Lung (tissue), 12 donors: Measurements from ENCODE around the gene MMP24OS. TPM values are rescaled to one million over a fixed set of nuclear protein-coding genes. Genes with fewer than 3 reads are reported as not detected.
A peak's percentile ranks its signal among the peaks of the same experiment; 100 is the strongest.

Experiments
- ATAC-seq: fragments of 200-7000 bp; cut with Tn5 transposase; one replicate; pipeline ENCODE4 v1.9.1; 2020; ENCODE audit warnings: moderate number of reproducible peaks; ENCODE audit not compliant: insufficient read depth, low FRiP score
- DNase-seq, 3 donors: peaks; one replicate each; pipeline ENCODE4 v3.0.0-alpha.2; 2013 to 2017
- H3K27ac ChIP-seq, 2 donors: one replicate each; pipeline ENCODE4 v1.5.1; 2013; ENCODE audit warnings: mild to moderate bottlenecking in 2 of 2, moderate library complexity in 2 of 2, control low read depth in 1 of 2, inconsistent platforms in 1 of 2, low read depth in 1 of 2, low read length in 1 of 2
- H3K27me3 ChIP-seq, 3 donors: one replicate each; pipeline ENCODE4 v1.5.1; 2013; ENCODE audit warnings: low read length in 2 of 3; ENCODE audit not compliant: control insufficient read depth in 3 of 3, insufficient read depth in 3 of 3
- H3K36me3 ChIP-seq, 4 donors: one replicate each; pipeline ENCODE4 v1.5.1; 2013; ENCODE audit warnings: low read length in 4 of 4, mild to moderate bottlenecking in 1 of 4, moderate library complexity in 1 of 4; ENCODE audit not compliant: control insufficient read depth in 4 of 4, insufficient read depth in 4 of 4
- H3K4me1 ChIP-seq, 5 donors: one replicate each; pipeline ENCODE4 v1.5.1; 2013; ENCODE audit warnings: low read length in 5 of 5, mild to moderate bottlenecking in 2 of 5, moderate library complexity in 1 of 5; ENCODE audit not compliant: control insufficient read depth in 5 of 5, insufficient read depth in 5 of 5
- H3K4me3 ChIP-seq: one replicate; pipeline ENCODE4 v1.5.1; 2013; ENCODE audit warnings: mild to moderate bottlenecking, control low read depth, moderate library complexity
- H3K9ac ChIP-seq, 2 donors: one replicate each; pipeline ENCODE4 v1.5.1; 2013; ENCODE audit warnings: low read length in 2 of 2, control low read depth in 1 of 2; ENCODE audit not compliant: insufficient read depth in 1 of 2
- H3K9me3 ChIP-seq, 4 donors: one replicate each; pipeline ENCODE4 v1.5.1; 2013; ENCODE audit warnings: low read length in 3 of 4, mild to moderate bottlenecking in 1 of 4, moderate library complexity in 1 of 4; ENCODE audit not compliant: control insufficient read depth in 4 of 4, insufficient read depth in 3 of 4
- CTCF ChIP-seq: IDR thresholded peaks from 2 replicates; pipeline ENCODE4 v1.5.1; 2012; ENCODE audit warnings: mild to moderate bottlenecking; ENCODE audit errors: control extremely low read depth, extremely low read depth
- WGBS, 2 donors: extraction: QIAGEN DNeasy Blood & Tissue Kit; methylation state at CpG; one replicate each; pipeline ENCODE4 v1.1.7; 2013; 5-methylcytosine and 5-hydroxymethylcytosine counted together
- polyA plus RNA-seq, 2 donors: library from polyadenylated mRNA; stranded (reverse); fragments of 200-250 nt; gene quantifications; one replicate each; pipeline ENCODE4 v1.2.1, GENCODE V29; 2013
- total RNA-seq, 2 donors: library from RNA; depleted of rRNA in 1 of 2; stranded (reverse); fragments of >200 nt in 1 of 2; gene quantifications; one replicate each; pipeline ENCODE4 v1.2.1, GENCODE V29; 2014 to 2021
- donor health status: control.
- donor health status: control.
- donor health status: Bipolar disorder and iron deficiency.
- donor health status: healthy.
- donor health status: DM: yes; HTN: yes; CAD: no.

The MMP24OS gene
- total and polyA plus RNA-seq, 4 donors, result 27.8 to 117 (median 68.8) TPM

DNA sequence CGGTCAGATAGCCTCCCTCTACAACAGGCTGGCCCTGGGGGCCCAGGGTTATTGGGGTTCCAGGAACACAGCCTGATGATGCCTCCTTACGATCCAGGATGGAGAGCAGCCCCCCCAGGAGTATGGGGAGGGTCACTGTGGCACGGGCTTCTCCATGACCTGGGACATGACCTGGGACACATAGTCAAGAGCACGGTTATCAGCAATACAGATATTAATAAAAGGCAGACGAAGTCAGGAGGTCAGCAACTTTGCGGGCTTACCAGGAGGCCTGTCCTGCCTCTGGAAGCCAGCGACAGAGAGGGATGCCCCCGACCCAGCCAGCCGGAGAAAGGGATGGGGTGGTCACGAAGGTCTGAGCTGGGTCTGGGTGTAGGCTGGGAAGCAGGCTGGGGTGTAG is 795 bp downstream of the MMP24OS start:
- peak overlapping the region; percentile 95 to 98 for H3K27ac ChIP-seq
- no peak for TF ChIP-seq CTCF
- H3K36me3 ChIP-seq, result peaks cover 3 to 42% (median 25%) of the 10 kb centered on the region in 4 donors
- no peaks in the 10 kb centered on the region for H3K9me3 ChIP-seq
- H3K27me3 ChIP-seq, result no peaks in the 10 kb centered on the region
- H3K4me1 ChIP-seq, result peaks cover 3 to 7% (median 6%) of the 10 kb centered on the region in 5 donors
- 10 to 18% methylated on average over 10 of the region's 10 CpGs for WGBS, 2 donors
- DNase-seq, result no peak
- peak overlapping the region; percentile 78 for H3K4me3 ChIP-seq
- peak overlapping the region; percentile 63 to 68 for H3K9ac ChIP-seq
- ATAC-seq, result no peak

DNA sequence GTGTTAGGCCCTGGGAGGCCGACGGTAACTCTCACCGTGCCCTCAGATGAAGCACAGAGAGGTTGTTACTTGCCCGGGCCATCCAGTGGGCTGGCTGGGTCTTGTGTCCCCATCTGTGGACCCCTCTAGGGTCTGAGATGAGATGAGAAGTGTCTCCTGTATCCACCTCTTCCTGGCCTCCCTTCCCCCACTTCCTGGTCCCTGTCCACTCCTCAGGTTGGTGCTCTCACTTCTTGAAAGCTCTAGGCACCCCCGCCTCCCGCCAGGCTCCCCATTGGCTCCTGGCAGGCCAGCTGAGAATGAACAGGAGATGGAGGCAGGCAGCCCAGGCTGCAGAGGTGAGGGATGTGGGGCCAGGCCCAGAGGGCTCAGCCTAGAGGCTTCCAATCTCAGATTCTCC is 1.5 kb downstream of the MMP24OS start:
- H3K27ac ChIP-seq, result no peak overlapping the region
- no peak overlapping the region for H3K9ac ChIP-seq
- no peak overlapping the region for H3K4me3 ChIP-seq
- DNase-seq (no peak), ATAC-seq (no peak)
- peaks cover 3 to 46% (median 22%) of the 10 kb centered on the region in 4 donors for H3K36me3 ChIP-seq
- no peak for TF ChIP-seq CTCF
- H3K27me3 ChIP-seq, result no peaks in the 10 kb centered on the region
- H3K9me3 ChIP-seq, result no peaks in the 10 kb centered on the region
- H3K4me1 ChIP-seq, result peaks cover 3 to 7% (median 6%) of the 10 kb centered on the region in 5 donors
- WGBS, 2 donors, result 90 to 96% methylated on average over 6 of the region's 6 CpGs

- Histone ChIP-seq H3K36me3 (peaks cover 3 to 50% (median 22%) of the 10 kb centered on the region in 4 donors), H3K4me3 (no peak overlapping the region), H3K4me1 (peaks cover 3 to 7% (median 6%) of the 10 kb centered on the region in 5 donors), H3K27me3 (no peaks in the 10 kb centered on the region), H3K9me3 (no peaks in the 10 kb centered on the region), H3K27ac (no peak overlapping the region), H3K9ac (no peak overlapping the region)
- ATAC-seq, result no peak
- no peak for TF ChIP-seq CTCF
- 93 to 96% methylated on average over 12 of the region's 12 CpGs for WGBS, 2 donors
- DNase-seq, result no peak
Measured at GRCh38 chr20:35275741-35276251, 2.1 kb downstream of the MMP24OS start.
